IPS DF 4.7 (cell line): Measurements from ENCODE around the gene APCDD1L.

Experiments
- DNase-seq: peaks from one replicate; pipeline ENCODE4 v3.0.0-alpha.2; 2013; ENCODE audit warnings: low spot score; ENCODE audit errors: extremely low read depth

The APCDD1L gene

GRCh38 chr20:58467572-58468527 lies 47.3 kb downstream of the APCDD1L start:
- no peak for DNase-seq

- DNase-seq: no peak
Measured at GRCh38 chr20:58466729-58467571, 48.2 kb downstream of the APCDD1L start.

GRCh38 chr20:58466095-58466708 lies 49.0 kb downstream of the APCDD1L start:
- no peak for DNase-seq

- no peak for DNase-seq
Measured at GRCh38 chr20:58464838-58465237, 50.4 kb downstream of the APCDD1L start.

- DNase-seq: no peak
Measured at GRCh38 chr20:58463256-58463655, 51.9 kb downstream of the APCDD1L start.

GRCh38 chr20:58461899-58462298 lies 53.3 kb downstream of the APCDD1L start:
- DNase-seq: no peak

GRCh38 chr20:58461104-58461503 lies 54.1 kb downstream of the APCDD1L start:
- no peak for DNase-seq

GRCh38 chr20:58459058-58459750 lies 56.0 kb downstream of the APCDD1L start:
- no peak for DNase-seq

GRCh38 chr20:58458342-58459057 lies 56.7 kb downstream of the APCDD1L start:
- DNase-seq: no peak

- no peak for DNase-seq
Measured at GRCh38 chr20:58457083-58457695, 58.0 kb downstream of the APCDD1L start.

- no peak for DNase-seq
Measured at GRCh38 chr20:58454460-58454859, 60.7 kb downstream of the APCDD1L start.

GRCh38 chr20:58453391-58453790 lies 61.8 kb downstream of the APCDD1L start:
- no peak for DNase-seq

GRCh38 chr20:58452667-58453255 lies 62.4 kb downstream of the APCDD1L start:
- DNase-seq: no peak

GRCh38 chr20:58450254-58450653 lies 64.9 kb downstream of the APCDD1L start:
- no peak for DNase-seq

GRCh38 chr20:58449681-58450221 lies 65.4 kb downstream of the APCDD1L start:
- DNase-seq: no peak

- DNase-seq: no peak
Measured at GRCh38 chr20:58448958-58449357, 66.2 kb downstream of the APCDD1L start.

GRCh38 chr20:58447511-58448391 lies 67.4 kb downstream of the APCDD1L start:
- DNase-seq: peak; percentile 51

- DNase-seq: no peak
Measured at GRCh38 chr20:58446960-58447265, 68.3 kb downstream of the APCDD1L start.
